Right cardiac atrium (tissue), 5 donors: ENCODE results near the gene OR1J1. TPM values are rescaled to one million over a fixed set of nuclear protein-coding genes. Genes with fewer than 3 reads are reported as not detected.

ENCODE experiments used
- ATAC-seq, 2 donors: fragments of 200-7000 bp; cut with Tn5 transposase; one replicate each; pipeline versions ENCODE4 v1.8.0 to v1.9.1; 2020; ENCODE audit warnings: moderate library complexity in 2 of 2, mild to moderate bottlenecking in 1 of 2
- DNase-seq, 3 donors: peaks; one replicate each; pipeline ENCODE4 v3.0.0-alpha.2; 2020
- H3K27ac ChIP-seq: one replicate; pipeline ENCODE4 v1.5.1; 2013; ENCODE audit warnings: mild to moderate bottlenecking, low read length, control low read depth, moderate library complexity
- H3K27me3 ChIP-seq: one replicate; pipeline ENCODE4 v1.6.1; 2013; ENCODE audit not compliant: control insufficient read depth, insufficient read depth
- H3K4me1 ChIP-seq: one replicate; pipeline ENCODE4 v1.6.1; 2013; ENCODE audit warnings: low read length; ENCODE audit not compliant: control insufficient read depth, insufficient read depth
- H3K4me3 ChIP-seq: one replicate; pipeline ENCODE4 v1.5.1; 2013; ENCODE audit warnings: low read length, control low read depth
- H3K9me3 ChIP-seq: one replicate; pipeline ENCODE4 v1.6.1; 2013; ENCODE audit warnings: low read length; ENCODE audit not compliant: control insufficient read depth
- WGBS: extraction: QIAGEN DNeasy Blood & Tissue Kit; methylation state at CpG from one replicate; pipeline ENCODE4 v1.1.7; 2013; 5-methylcytosine and 5-hydroxymethylcytosine counted together
- intact Hi-C, 4 donors: fragments of 100-400 bp; cut with DNase I; formaldehyde crosslinking; loops; one replicate each; pipeline versions ENCODE4 v1.11.0 to v1.14.0; 2022 to 2023
- polyA plus RNA-seq: library from polyadenylated mRNA; stranded (reverse); fragments of 200-250 nt; gene quantifications from one replicate; pipeline ENCODE4 v1.2.3, GENCODE V29; 2013
- total RNA-seq, 4 donors: library from RNA; stranded (reverse); fragmentation: NEBNext Ultra II Directional; extraction: Animal tissue kit (Norgen Biotek cat#: 25700); gene quantifications; one replicate each; pipeline ENCODE4 v1.2.1, GENCODE V29; 2021
- donor health status: healthy with polysubstance abuse.
- donor health status: DM: no; HTN: yes; CAD: no.
- donor health status: DM: no; HTN: no; CAD: no.
- donor health status: DM: no; HTN: yes; CAD: no; lungs with severe emphysema.
- donor health status: DM: yes; HTN: yes; CAD: no.

Gene OR1J1
- total and polyA plus RNA-seq, 5 donors, result not detected

- Histone ChIP-seq H3K27me3 (no peaks in the 10 kb centered on the region), H3K4me1 (no peaks in the 10 kb centered on the region), H3K4me3 (no peak overlapping the region), H3K9me3 (no peaks in the 10 kb centered on the region), H3K27ac (no peak overlapping the region)
- no peak for ATAC-seq
- 42% methylated on average over 3 of the region's 3 CpGs for WGBS
- no peak for DNase-seq
- intact Hi-C loops, result no loop called here
Measured at GRCh38 chr9:122474561-122474960, 3.2 kb downstream of the OR1J1 start.

- no peak for DNase-seq
- H3K4me3 ChIP-seq, result no peak overlapping the region
- no peak for ATAC-seq
- H3K27ac ChIP-seq, result no peak overlapping the region
- no peaks in the 10 kb centered on the region for H3K4me1 ChIP-seq
- 53% methylated on average over 4 of the region's 4 CpGs for WGBS
- no peaks in the 10 kb centered on the region for H3K27me3 ChIP-seq
- no peaks in the 10 kb centered on the region for H3K9me3 ChIP-seq
- intact Hi-C loops, result loop anchor here in 3 of 4 donors (5.0 to 10.0 kb wide), 2 partner anchors 336 to 344 kb away; partner anchors contain the start of gene OR1K1 (in 2 of the 3)
Measured at GRCh38 chr9:122468735-122469134, 9.0 kb downstream of the OR1J1 start.

- no peak overlapping the region for H3K27ac ChIP-seq
- H3K27me3 ChIP-seq, result no peaks in the 10 kb centered on the region
- no peak for ATAC-seq
- no peak for DNase-seq
- H3K9me3 ChIP-seq, result no peaks in the 10 kb centered on the region
- H3K4me1 ChIP-seq, result no peaks in the 10 kb centered on the region
- no peak overlapping the region for H3K4me3 ChIP-seq
- intact Hi-C loops, result loop anchor here in 3 of 4 donors (5.0 to 10.0 kb wide), 2 partner anchors 338 to 346 kb away; partner anchors contain the start of gene OR1K1 (in 2 of the 3)
- WGBS, result 65% methylated on average over 3 of the region's 3 CpGs
Measured at GRCh38 chr9:122466456-122466855, 11.3 kb downstream of the OR1J1 start.

DNA sequence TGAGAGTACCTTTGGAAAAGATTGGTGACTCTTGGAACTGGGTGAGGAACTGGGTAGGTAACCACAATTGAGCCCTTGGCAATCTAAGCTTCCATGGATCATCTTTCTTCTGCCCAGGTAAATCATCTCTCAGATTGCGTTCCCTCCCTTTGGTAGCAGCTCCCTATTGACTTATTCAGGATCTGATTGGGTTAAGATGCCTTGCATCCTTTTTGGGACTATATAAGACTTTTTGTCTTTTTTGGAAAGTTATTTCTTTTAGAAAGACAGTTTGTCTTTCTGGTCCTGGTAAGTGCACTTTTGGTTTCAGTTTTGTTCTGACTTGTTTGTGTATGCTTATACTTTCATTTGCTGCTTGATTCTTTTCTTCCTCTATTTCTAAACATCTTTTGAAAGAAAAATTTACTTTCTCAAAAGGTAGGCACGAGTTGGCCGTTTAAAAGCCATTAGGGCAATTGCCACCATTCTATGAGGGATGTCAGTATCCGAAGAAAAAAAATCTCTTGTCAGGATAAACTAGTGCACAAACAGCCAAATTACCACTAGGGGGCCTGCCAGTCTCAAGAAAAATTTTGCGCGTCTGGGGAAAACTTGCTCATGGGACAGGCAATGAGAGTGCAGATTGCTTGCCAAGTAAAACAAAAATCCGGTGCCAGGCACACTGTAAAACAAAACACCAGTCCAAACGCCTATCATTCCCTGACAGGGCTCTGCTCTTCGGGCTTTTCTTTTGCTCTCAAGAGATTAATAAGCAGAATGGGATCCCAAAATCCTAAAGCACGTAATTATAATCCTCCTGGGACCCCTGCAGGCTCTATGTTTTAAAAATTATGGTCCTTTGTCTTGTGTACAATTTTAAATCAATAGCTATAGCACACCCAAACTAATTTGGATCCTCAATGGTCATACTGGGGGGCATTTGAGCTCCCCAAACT is 12.8 kb downstream of the OR1J1 start:
- Histone ChIP-seq H3K4me1 (no peaks in the 10 kb centered on the region), H3K9me3 (no peaks in the 10 kb centered on the region), H3K4me3 (peak overlapping the region; percentile 44), H3K27me3 (no peaks in the 10 kb centered on the region), H3K27ac (no peak overlapping the region)
- ATAC-seq (peak; percentile 91 to 94), DNase-seq (peak; percentile 52 to 79 (median 73))
- 13% methylated on average over 10 of the region's 10 CpGs for WGBS
- intact Hi-C loops, result loop anchor here (2.0 to 10.0 kb wide), 3 partner anchors 340 to 347 kb away; partner anchors contain the start of gene OR1K1 (in 2 of the 4)

GRCh38 chr9:122463828-122464632 is 13.7 kb downstream of the OR1J1 start:
- WGBS, result 86% methylated on average over 10 of the region's 10 CpGs
- intact Hi-C loops, result loop anchor here in 3 of 4 donors (2.0 to 10.0 kb wide), 2 partner anchors 341 to 347 kb away; partner anchors contain the start of gene OR1K1 (in 2 of the 3)
- no peak overlapping the region for H3K27ac ChIP-seq
- no peak overlapping the region for H3K4me3 ChIP-seq
- ATAC-seq, result no peak
- no peaks in the 10 kb centered on the region for H3K4me1 ChIP-seq
- no peaks in the 10 kb centered on the region for H3K27me3 ChIP-seq
- peak in 1 of 3 donors; percentile 52 for DNase-seq
- no peaks in the 10 kb centered on the region for H3K9me3 ChIP-seq

DNA sequence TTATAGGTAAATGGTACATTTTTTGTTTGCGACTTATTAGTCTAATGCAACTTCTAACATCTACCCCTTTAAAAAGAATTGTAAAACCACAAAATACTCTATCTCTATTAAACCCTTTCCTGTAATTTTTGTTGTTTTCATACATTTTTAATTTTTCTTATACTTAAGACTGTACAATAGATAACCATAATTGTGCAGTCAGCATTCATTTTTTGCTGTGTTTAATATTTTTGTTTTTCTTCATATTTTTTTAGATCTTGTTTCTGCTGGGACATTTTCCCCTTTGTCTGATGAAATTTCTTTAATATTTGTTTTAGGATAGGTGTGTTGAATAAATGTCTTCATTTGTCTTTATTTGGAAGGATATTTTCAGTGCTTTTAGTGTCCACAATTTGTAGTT is 19.9 kb downstream of the OR1J1 start:
- intact Hi-C loops, result loop anchor here in 2 of 4 donors (10.0 kb wide), 2 partner anchors 83 to 333 kb away; partner anchors contain the start of gene PTGS1 (in 1 of the 2)

GRCh38 chr9:122456123-122456522 is 21.6 kb downstream of the OR1J1 start:
- intact Hi-C loops, result loop anchor here in 2 of 4 donors (10.0 kb wide), 2 partner anchors 81 to 331 kb away; partner anchors contain the start of gene PTGS1 (in 1 of the 2)
- Histone ChIP-seq H3K4me1 (no peaks in the 10 kb centered on the region), H3K27ac (no peak overlapping the region), H3K27me3 (no peaks in the 10 kb centered on the region), H3K9me3 (no peaks in the 10 kb centered on the region), H3K4me3 (no peak overlapping the region)
- no peak for ATAC-seq
- 82% methylated on average over 3 of the region's 3 CpGs for WGBS
- DNase-seq, result no peak

More for the DNA sequence above, 19.9 kb downstream of the OR1J1 start:
- Histone ChIP-seq H3K27me3 (no peaks in the 10 kb centered on the region), H3K4me3 (no peak overlapping the region), H3K27ac (no peak overlapping the region), H3K9me3 (no peaks in the 10 kb centered on the region), H3K4me1 (no peaks in the 10 kb centered on the region)
- WGBS, result 94% methylated on average over 1 of the region's 1 CpG
- ATAC-seq (no peak), DNase-seq (no peak)

- intact Hi-C loops, result loop anchor here in 3 of 4 donors (5.0 to 10.0 kb wide), 3 partner anchors 79 to 331 kb away; partner anchors contain the start of gene PTGS1 (in 1 of the 3)
- no peak overlapping the region for H3K4me3 ChIP-seq
- no peaks in the 10 kb centered on the region for H3K4me1 ChIP-seq
- H3K27ac ChIP-seq, result no peak overlapping the region
- no peak for DNase-seq
- H3K9me3 ChIP-seq, result no peaks in the 10 kb centered on the region
- no peaks in the 10 kb centered on the region for H3K27me3 ChIP-seq
- ATAC-seq, result peak in 1 of 2 donors; percentile 80
- 51% methylated on average over 2 of the region's 2 CpGs for WGBS
Measured at GRCh38 chr9:122453677-122454135, 24.0 kb downstream of the OR1J1 start.

- Histone ChIP-seq H3K4me1 (no peaks in the 10 kb centered on the region), H3K27ac (no peak overlapping the region), H3K9me3 (peaks cover 3% of the 10 kb centered on the region), H3K27me3 (no peaks in the 10 kb centered on the region), H3K4me3 (no peak overlapping the region)
- no peak for DNase-seq
- ATAC-seq, result peak; percentile 43 to 87
- WGBS, result 24% methylated on average over 3 of the region's 3 CpGs
- intact Hi-C loops, result no loop called here
Measured at GRCh38 chr9:122446819-122447484, 30.8 kb downstream of the OR1J1 start.

DNA sequence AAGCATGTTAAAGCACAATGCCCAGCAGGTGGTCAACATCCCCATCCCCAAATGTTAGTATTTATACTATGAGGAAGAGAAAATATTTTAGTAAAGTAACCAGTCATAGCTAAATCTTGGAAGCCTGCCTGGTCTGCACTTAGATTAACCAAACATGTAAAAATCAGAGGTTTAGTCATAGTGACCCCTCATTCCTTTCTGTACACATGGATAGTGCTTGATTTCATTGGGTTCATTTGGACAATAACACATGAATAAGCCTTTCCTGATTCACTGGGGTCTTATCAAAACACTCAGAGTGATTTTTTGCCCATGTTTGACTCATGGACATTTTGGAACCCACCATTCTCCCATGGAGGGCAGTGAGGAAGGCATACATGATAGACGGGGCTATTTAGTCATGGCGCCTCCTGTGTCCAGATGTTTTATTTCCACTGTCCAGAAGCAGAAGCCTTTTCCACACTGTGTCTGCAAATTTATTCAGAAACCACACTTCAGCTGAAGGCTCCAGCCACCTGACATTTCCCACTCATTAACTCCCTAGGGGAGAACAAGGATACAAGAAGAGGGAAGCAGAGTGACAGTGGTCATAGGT is 32.5 kb downstream of the OR1J1 start:
- H3K9me3 ChIP-seq, result peaks cover 3% of the 10 kb centered on the region
- DNase-seq (no peak), ATAC-seq (no peak)
- no peak overlapping the region for H3K27ac ChIP-seq
- 81% methylated on average over 2 of the region's 2 CpGs for WGBS
- H3K4me1 ChIP-seq, result no peaks in the 10 kb centered on the region
- H3K4me3 ChIP-seq, result no peak overlapping the region
- no peaks in the 10 kb centered on the region for H3K27me3 ChIP-seq
- intact Hi-C loops, result no loop called here
